Measurements from ENCODE around the gene ADGRG6.
"Not testable (repeated sequence)": the region's sequence is repeated elsewhere in the genome, so short reads cannot be mapped to it uniquely, and the experiment has no call there.

ADGRG6 gene

DNA sequence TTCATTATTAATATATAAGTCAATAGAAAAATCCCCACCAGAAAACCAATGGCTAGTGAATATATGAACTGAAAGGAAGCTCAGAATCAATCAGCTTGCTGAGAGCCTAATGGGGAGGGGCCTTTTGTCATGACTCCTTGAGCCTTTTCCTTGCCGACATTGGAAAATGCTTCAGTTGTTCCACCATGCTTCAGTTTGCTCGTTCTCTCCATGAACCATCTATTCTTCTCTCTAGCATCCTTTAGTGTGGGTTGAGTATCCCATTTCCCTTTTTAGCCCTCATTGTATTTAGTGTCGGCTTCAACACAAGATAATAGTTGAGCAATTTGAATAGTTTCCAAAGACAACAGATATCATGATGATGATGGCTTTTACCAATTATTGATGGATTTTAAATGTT is 139.9 kb downstream of the ADGRG6 start:
- DNase-seq (ENCODE audit: low read depth in 4 of 4, low spot score in 1 of 4), result no peak

DNA sequence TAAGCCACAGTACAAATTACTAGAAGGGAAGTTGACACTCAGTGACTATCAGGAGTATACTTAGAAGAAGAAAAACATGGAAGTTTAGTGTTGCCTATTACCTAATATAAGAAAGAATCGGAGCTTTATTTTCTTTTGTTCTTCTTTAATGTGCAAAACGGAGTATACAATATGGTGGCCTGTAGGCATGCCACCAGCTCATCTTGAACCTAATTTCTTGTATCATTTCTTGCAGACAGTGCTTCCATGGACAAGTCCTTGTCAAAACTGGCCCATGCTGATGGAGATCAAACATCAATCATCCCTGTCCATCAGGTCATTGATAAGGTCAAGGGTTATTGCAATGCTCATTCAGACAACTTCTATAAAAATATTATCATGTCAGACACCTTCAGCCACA is 141.3 kb downstream of the ADGRG6 start:
- DNase-seq (ENCODE audit: low read depth in 4 of 4, low spot score in 1 of 4), result no peak

DNA sequence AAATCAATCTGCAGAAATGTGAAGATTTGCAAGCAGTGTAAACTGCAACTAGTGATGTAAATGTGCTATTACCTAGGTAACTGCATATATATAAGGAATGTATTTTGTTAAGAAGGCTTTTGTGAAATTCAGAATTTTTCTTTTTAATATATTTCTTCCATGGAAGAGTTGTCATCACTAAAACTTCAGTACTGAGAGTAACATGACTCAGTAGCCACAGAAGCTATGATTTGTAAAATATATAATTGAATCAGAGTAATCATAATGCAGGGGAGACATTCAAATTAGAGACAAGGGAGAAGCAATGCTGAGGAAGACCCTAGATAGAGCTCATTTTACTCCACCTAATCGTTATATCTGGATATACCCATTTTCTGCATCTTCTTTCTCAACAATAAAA is 141.7 kb downstream of the ADGRG6 start:
- no peak for DNase-seq (ENCODE audit: low read depth in 4 of 4, low spot score in 1 of 4)

DNA sequence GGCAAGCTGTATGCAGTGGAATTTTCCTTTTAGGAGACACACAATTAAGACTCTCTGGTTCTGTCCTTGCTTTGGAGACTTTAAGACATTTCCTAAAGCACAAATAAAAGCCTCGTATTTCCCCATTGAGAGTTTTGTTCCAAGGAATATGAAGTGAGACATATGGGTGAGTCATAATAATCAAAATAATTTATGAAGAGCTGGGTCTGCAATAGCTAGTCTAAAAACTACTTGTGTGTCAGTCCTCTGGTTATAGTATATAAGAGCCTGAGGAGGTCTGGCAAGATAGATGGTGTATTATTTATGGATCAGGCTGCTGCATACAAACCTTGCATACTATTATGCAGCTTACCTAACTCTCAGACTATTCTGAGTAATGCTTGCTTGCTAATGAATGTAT is 142.6 kb downstream of the ADGRG6 start:
- no peak for DNase-seq (ENCODE audit: low read depth in 4 of 4, low spot score in 1 of 4)

DNA sequence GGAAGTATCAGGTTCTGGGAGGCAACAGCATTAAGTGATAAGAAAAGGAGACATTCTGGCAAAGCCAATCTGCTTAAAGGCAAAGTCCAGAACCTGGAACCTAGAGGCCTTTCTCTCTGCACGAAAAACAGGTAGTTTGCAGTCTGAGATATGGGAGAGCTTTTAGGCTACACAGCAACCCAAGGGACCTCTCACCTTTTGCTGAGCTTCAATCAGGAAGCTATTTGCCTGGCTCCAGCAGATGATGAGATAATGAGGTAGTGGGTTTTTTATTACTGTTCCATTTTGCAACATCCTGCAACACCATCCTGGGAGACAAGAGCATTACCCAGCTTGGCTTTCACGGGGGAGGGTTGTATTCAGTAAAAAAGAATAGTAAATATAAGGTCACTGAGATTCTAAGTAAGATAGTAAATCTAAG is 143.1 kb downstream of the ADGRG6 start:
- no peak for DNase-seq (ENCODE audit: low read depth in 4 of 4, low spot score in 1 of 4)

DNA sequence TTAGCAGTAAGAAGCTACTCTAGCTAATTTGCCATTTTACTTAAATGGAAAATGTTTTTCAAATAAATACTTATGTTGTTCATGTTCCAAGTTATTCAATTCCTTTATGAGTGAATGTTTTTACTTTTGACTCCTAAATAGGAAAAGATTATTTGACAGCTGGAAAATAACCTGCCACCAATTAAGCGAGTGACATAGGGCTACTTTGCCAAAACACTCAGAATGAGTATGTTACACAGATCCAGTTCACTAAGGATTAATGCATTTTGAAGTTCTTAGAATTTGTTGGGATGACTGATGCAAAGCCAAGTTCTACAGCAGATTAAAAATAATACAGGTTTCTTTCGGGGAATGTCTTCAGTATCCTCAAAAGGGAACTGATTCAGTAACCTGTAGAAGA is 144.4 kb downstream of the ADGRG6 start:
- DNase-seq (ENCODE audit: low read depth in 4 of 4, low spot score in 1 of 4), result no peak

DNA sequence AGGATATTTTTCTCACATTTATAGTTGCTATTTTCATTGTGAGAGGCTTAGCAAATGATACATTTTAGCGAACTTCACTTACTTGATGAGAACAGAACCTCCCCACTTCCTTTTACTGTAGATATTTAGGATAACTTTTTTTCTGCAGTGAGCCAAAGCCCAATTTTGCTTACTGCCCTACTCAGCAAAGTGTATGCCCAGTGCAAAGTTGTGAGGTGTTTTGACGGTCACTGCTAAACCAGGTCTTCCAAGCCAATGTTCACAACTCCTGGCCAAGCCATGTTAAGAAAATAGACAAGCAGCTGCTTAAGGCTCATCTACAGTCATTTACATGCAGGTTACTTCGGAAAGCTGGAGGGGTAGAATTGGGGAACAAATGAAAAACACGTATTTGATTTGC is 144.8 kb downstream of the ADGRG6 start:
- no peak for DNase-seq (ENCODE audit: low read depth in 4 of 4, low spot score in 1 of 4)

DNA sequence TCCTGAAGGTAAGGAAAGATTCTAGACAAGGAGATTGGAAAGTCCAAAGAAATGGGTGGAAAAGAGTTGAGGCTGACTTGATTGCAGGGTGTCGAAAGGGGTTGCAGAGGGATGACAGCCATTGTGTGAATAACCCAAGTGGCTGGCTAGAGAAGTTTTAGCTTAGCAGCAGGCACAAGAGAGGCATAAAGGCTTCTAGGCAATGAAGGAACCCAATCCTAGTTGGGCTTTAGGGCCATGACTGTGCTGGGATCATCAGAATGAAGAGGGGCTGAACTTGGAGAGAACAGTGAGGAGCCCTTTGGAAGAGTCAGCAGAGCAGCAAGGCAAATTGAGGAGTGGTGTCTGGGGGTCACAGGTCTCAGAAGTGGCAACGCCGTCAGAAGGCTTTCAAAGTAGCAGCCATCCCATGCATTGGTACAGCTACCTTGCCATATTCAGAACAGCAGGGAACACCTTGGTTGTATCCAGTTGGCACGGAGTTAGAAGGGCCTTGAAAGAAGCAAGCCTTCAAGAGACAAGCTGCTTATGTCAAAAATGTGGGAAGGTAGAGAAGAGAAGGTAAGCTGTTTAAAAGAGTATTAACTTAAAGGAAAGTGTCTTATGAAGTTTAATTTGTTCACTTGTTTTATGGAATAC is 146.4 kb downstream of the ADGRG6 start:
- no peak for DNase-seq (ENCODE audit: low read depth in 4 of 4, low spot score in 1 of 4)

DNA sequence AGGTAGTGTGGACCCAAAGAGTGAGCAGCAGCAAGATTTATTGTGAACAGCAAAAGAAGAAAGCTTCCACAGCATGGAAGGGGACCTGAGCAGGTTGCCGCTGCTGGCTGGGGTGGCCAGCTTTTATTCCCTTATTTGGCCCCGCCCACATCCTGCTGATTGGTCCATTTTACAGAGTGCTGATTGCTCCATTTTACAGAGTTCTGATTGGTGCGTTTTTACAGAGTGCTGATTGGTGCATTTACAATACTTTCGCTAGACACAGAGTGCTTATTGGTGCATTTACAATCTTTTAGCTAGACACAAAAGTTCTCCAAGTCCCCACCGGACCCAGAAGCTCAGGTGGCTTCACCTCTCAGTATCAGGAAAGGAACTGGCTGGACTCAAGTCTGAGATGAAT is 149.0 kb downstream of the ADGRG6 start:
- not testable (repeated sequence) for DNase-seq (ENCODE audit: low read depth in 4 of 4, low spot score in 1 of 4)

DNA sequence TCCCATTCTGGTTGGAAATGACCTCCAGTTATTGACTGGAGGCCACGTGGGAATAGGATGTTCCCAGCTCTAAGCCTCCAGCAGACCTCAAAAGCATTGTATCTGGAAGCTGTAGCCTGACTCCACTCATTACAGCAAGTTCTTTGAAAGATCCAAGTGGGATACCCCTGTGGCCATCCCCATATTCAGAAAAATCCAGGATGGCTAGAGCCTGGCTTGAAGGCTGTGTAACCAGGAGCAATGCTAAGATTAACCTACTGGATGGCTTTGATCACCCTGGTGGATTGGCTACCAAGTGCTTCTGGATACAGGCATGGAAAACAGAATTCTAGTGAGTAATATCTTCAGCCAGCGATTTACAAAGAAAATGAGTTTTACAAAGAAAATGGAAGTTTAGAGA is 151.2 kb downstream of the ADGRG6 start:
- DNase-seq (ENCODE audit: low read depth in 4 of 4, low spot score in 1 of 4), result no peak

DNA sequence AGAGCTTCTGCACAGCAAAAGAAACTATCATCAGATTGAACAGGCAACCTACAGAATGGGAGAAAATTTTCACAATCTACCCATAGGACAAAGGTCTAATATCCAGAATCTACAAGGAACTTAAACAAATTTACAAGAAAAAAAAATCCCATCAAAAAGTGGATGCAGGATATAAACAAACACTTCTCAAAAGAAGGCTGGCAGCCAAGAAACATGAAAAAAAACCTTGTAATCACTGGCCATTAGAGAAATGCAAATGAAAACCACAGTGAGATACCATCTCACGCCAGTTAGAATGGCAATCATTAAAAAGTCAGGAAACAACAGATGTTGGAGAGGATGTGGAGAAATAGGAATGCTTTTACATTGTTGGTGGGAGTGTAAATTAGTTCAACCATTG is 152.4 kb downstream of the ADGRG6 start:
- not testable (repeated sequence) for DNase-seq (ENCODE audit: low read depth in 4 of 4, low spot score in 1 of 4)

DNA sequence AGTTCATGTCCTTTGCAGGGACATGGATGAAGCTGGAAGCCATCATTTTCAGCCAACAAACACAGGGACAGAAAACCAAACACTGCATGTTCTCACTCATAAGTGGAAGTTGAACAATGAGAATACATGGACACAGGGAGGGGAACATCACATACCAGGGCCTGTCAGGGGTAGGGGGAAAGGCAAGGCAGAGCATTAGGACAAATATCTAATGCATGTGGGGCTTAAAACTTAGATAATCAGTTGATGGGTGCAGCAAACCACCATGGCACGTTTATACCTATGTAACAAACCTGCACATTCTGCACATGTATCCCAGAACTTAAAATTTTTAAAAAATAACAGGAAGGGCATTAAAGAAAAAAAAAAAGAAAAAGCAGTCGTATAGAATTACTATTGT is 153.0 kb downstream of the ADGRG6 start:
- DNase-seq (ENCODE audit: low read depth in 4 of 4, low spot score in 1 of 4), result not testable (repeated sequence)

DNA sequence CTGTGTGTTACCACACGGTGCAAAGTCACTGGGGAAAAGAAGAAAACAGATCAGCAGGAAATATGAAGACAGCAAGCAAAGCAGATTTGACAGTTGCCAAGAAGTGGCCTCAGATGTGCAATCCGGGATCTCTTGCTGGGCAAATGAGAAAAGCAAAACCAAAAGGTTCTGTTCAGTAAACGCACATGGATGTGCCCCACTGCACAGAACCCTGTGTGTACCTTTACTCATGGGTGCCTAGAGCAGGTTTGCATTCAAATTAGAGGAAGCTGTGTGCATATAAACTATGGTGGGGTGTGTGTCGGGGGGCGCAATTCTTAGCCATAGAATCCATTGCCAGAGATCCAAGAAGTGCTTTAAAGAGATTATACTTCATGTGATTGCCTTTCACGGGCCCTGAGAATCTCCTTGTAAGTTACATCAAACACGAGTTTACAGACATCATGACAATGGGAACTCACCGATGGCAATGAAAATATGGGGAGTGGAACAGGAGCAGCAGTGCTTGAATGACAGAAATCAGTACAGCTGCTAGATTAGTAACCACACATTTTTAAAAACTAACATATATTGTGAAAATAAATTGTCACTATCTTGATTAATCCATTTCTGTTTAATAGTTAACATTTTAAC is 154.3 kb downstream of the ADGRG6 start:
- no peak for DNase-seq (ENCODE audit: low read depth in 4 of 4, low spot score in 1 of 4)

DNA sequence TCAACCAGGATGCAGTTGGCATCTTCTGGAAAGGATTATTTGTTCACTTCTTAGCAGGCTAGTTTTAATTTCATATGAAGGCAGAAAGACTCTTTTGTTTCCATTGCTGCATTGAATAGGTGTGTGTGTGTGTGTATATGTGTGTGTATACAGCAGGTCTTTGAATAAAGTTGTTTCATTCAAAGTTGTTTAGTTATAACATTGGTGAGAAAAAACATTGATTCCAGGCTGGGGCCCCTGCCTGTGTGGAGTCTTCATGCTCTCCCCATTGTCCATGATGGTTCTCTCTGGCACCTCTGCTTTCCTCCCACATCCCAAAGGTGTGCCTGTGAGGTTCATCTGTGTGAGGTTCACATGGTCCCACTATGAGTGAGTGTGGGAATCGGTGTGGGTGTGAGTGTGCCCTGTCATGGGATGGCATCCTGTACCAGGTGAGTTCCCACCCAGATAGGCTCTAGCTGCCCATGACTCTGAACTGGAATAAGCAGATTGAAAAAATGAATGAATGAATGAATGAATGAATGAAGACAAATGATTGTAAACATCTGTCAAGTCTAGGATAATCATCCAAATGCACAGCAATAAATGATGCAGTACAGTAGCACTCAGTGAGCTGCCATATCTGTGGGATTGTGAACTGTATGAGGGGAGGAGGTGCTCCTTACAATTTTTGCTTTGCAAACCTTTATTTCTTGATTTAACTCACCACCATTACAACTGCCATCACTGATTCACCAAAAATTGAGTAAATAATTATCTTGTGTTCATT is 156.0 kb downstream of the ADGRG6 start:
- no peak for DNase-seq (ENCODE audit: low read depth in 4 of 4, low spot score in 1 of 4)

DNA sequence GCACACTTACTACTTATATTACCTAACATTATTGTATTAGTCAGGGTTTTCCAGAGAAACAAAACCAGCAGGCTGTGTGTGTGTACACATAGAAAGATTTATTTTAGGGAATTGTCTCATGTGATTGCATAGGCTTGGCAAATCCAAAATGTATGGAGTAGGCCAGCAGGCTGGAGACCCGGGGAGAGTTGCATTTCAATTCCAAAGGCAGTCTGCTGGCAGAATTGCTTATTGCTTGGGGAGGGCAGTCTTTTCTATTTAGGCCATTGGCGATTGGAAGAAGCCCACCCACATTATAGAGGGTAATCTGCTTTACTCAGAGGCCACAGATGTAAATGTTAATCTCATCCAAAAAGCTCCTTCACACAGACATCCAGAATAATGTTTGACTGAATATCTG is 157.0 kb downstream of the ADGRG6 start:
- no peak for DNase-seq (ENCODE audit: low read depth in 4 of 4, low spot score in 1 of 4)

DNA sequence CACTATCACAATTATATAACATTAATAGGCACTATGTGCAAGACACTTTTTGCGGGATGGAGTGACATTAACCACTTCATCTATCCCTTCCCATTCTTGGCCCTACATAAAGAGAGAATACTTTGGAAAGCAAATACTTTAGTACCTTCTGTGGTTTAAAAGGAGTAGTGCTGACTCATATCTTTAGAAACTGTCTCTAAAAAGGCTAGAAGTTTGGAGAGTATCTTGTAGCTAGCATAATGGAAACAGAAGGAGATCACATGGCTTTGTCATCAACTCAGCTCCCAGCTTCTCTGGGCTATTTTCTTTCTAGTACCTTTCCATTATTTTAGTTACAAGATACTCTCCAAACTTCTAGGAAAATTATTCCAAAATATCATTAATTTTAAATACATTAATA is 157.5 kb downstream of the ADGRG6 start:
- no peak for DNase-seq (ENCODE audit: low read depth in 4 of 4, low spot score in 1 of 4)

DNA sequence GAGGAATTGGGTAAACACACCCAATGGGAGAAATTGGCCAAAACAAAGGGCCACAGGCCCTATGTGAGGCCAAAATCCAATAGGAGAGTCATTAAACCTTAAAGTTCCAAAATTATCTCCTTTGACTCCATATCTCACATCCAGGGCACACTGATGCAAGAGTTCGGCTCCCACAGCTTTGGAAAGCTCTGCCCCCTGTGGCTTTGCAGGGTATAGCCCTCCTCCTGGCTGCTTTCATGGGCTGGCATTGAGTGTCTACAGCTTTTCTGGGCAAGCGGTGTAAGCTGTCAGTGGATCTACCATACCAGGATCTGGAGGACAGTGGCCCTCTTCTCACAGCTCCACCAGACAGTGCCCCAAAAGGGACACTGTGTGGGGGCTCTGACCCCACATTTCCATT is 160.5 kb downstream of the ADGRG6 start:
- no peak for DNase-seq (ENCODE audit: low read depth in 4 of 4, low spot score in 1 of 4)

DNA sequence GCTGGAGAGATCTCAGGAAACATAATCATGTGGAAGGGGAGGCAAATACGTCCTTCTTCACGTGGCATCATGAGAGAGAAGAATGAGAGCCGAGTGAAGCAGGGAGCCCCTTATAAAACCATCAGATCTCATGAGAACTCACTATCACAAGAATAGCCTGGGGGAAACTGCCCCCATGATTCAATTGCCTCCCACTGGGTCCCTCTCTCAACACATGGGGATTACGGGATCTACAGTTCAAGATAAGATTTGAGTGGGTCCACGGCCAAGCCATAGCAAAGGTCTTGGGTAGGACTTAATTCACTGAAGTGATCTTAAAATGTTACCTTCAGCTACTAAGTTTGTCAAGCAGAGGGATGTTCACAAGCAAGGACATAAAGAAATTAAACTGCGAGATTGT is 162.2 kb downstream of the ADGRG6 start:
- no peak for DNase-seq (ENCODE audit: low read depth in 4 of 4, low spot score in 1 of 4)

DNA sequence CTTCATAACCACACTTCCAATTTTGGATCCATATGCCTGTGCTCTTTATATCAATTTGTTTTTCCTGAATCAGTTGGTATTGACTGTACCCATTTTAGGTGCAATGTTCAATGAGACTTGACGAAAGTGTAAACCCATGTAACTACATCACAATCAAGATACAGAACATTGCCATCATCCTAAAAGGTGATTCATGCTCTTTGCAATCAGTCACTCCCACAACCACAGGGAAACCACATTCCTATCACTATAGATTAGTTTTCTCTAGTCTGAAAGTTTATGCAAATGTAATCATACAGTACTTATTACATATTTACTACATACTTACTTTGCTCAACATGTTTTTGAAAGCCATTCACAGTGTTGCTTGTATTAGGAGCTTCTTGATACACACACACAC is 167.4 kb downstream of the ADGRG6 start:
- DNase-seq (ENCODE audit: low read depth in 4 of 4, low spot score in 1 of 4), result no peak

DNA sequence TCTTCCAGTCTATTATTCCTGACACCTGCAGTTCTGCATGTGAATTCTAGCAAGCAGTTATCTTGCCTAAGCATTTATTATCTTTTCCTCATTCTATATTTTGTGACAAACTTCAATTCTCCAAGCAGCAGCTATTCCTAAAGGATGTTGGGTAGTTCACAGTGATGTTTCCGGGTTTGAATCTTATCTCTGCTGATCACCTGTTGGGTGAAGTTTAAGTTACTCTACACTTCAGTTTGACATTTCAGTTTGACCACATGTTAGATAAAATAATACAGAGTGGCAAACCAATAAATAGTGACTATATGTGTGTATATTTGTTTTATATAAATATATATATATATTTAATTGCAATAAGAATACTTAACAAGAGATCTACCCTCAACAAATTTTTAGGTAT is 168.6 kb downstream of the ADGRG6 start:
- no peak for DNase-seq (ENCODE audit: low read depth in 4 of 4, low spot score in 1 of 4)

DNA sequence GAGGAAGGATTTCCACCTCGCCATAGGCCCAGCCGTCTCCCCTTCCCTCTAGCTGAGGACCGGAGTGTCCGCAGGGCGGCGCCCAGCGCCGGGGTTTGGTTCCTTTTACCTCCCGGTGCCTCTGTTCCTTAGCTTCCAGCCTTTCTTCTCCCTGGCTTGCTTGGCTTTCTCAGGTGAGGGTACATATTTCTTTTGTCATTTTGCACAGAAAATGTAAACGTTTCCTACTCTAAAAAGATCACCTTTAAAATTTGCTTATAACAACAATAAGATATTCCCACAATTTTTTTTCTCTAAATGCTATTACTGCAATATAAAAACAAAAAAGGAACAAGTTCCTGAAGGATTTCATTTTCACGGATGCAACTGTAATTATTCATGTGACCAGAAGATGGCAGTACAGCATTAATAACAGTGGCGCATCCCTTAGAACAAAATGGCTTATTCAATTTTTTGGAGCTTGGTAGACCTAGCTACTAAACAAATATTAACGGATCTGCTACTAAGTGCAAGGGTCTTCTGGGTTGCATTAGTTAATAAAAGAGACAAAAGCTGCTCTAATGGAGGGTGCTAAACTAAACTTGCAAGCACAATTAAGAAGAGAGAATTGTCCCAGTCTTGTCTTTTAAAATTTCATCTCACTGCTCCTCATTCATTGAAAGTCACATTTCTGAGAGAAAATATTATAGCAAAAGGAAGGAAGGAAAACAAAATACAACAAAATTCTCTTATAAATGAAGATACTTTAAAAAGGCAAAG is 172.9 kb downstream of the ADGRG6 start:
- DNase-seq (ENCODE audit: low read depth in 4 of 4, low spot score in 1 of 4), result no peak

DNA sequence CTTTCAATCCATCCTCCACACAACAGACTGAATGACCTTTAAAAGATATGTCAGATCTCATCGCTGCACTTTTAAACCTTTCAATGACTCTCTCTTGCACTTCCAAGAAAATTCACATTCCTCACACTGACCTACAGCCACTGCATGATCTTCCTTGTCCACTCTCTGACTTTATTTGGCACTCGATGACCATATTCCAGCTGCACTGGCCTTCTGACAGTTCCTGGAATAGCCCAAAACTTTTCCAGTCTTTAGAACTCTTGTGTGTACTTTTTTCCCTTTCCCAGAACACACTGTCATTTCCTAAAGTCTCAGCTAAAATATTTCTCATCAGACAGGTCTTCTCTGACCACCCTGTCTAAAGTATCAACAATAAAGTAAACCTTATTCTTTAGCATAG is 174.6 kb downstream of the ADGRG6 start:
- no peak for DNase-seq (ENCODE audit: low read depth in 4 of 4, low spot score in 1 of 4)

Measured in stimulated activated CD4-positive, alpha-beta T cell treated with anti-CD3 and anti-CD28 coated beads, Interleukin-1b, Interleukin-23, amount 100 ng/mL, for 24 hours (primary cell).